CD14-positive monocyte (primary cell): ENCODE data around the gene MKLN1. TPM values are rescaled to one million over a fixed set of nuclear protein-coding genes. Genes with fewer than 3 reads are reported as not detected.

Source experiments
- DNase-seq, 3 donors: peaks; one replicate each; pipeline ENCODE4 v3.0.0-alpha.2; 2011 to 2022
- H2AFZ ChIP-seq: 2 replicates; pipeline ENCODE4 v1.6.0; 2012; ENCODE audit warnings: mild to moderate bottlenecking, low read depth, low read length, inconsistent platforms; ENCODE audit not compliant: insufficient read depth, poor library complexity, severe bottlenecking
- H3K27ac ChIP-seq, 2 donors: 1 replicate in 1 of 2; 2 replicates in 1 of 2; pipeline ENCODE4 v1.5.1; 2012 to 2013; ENCODE audit warnings: low read length in 2 of 2, control low read depth in 1 of 2, inconsistent platforms in 1 of 2, low read depth in 1 of 2, mild to moderate bottlenecking in 1 of 2
- H3K27me3 ChIP-seq, 2 donors: one replicate each; pipeline versions ENCODE4 v1.6.0 to v1.6.1; 2011 to 2013; ENCODE audit warnings: low read length in 2 of 2; ENCODE audit not compliant: control insufficient read depth in 2 of 2, insufficient read depth in 2 of 2
- H3K36me3 ChIP-seq, 2 donors: replicated peaks in 1 of 2; 1 replicate in 1 of 2; 2 replicates in 1 of 2; pipeline versions ENCODE4 v1.5.1 to v1.6.1; 2012 to 2013; ENCODE audit warnings: low read length in 2 of 2, control low read depth in 1 of 2, inconsistent platforms in 1 of 2, mild to moderate bottlenecking in 1 of 2; ENCODE audit not compliant: insufficient read depth in 2 of 2, control insufficient read depth in 1 of 2
- H3K4me1 ChIP-seq, 2 donors: 1 replicate in 1 of 2; 2 replicates in 1 of 2; pipeline versions ENCODE4 v1.5.1 to v1.6.1; 2012 to 2013; ENCODE audit warnings: low read length in 2 of 2, control low read depth in 1 of 2, inconsistent platforms in 1 of 2, mild to moderate bottlenecking in 1 of 2, moderate library complexity in 1 of 2; ENCODE audit not compliant: insufficient read depth in 2 of 2, control insufficient read depth in 1 of 2
- H3K4me2 ChIP-seq: replicated peaks from 2 replicates; pipeline ENCODE3; 2012; ENCODE audit warnings: low read length, moderate library complexity, mild to moderate bottlenecking; ENCODE audit not compliant: poor library complexity, severe bottlenecking; ENCODE audit errors: extremely low read depth
- H3K4me3 ChIP-seq, 3 experiments: fragments of 200-600 bp in 1 of 3; sonication (generic) in 1 of 3; replicated peaks in 1 of 3; 1 replicate in 2 of 3; 2 replicates in 1 of 3; pipeline ENCODE4 v1.5.1; 2011 to 2013; ENCODE audit warnings: low read length in 3 of 3, mild to moderate bottlenecking in 3 of 3, control low read depth in 2 of 3, low read depth in 2 of 3, inconsistent platforms in 1 of 3, moderate library complexity in 1 of 3
- H3K79me2 ChIP-seq: 2 replicates; pipeline ENCODE4 v1.6.0; 2012; ENCODE audit warnings: mild to moderate bottlenecking, control low read depth, inconsistent platforms, low read length, moderate library complexity; ENCODE audit not compliant: insufficient read depth
- H3K9ac ChIP-seq: 2 replicates; pipeline ENCODE4 v1.6.0; 2017; ENCODE audit warnings: low read length, mild to moderate bottlenecking; ENCODE audit not compliant: insufficient read depth, poor library complexity, severe bottlenecking
- H3K9me3 ChIP-seq, 2 donors: replicated peaks in 1 of 2; 1 replicate in 1 of 2; 2 replicates in 1 of 2; pipeline versions ENCODE4 v1.5.1 to v1.6.1; 2012 to 2013; ENCODE audit warnings: low read length in 2 of 2, control low read depth in 1 of 2; ENCODE audit not compliant: control insufficient read depth in 1 of 2, insufficient read depth in 1 of 2
- H4K20me1 ChIP-seq: 2 replicates; pipeline ENCODE4 v1.6.0; 2012; ENCODE audit warnings: mild to moderate bottlenecking, low read length, control low read depth, moderate library complexity; ENCODE audit not compliant: insufficient read depth
- H3K27ac Mint-ChIP-seq, 7 donors: one replicate each; pipeline ENCODE4 v1.8.0; 2020; ENCODE audit warnings: mild to moderate bottlenecking in 7 of 7, mixed read lengths in 7 of 7, moderate library complexity in 6 of 7, inconsistent platforms in 2 of 7
- H3K27me3 Mint-ChIP-seq, 3 donors: one replicate each; pipeline ENCODE4 v1.8.0; 2021 to 2022; ENCODE audit warnings: low read depth in 3 of 3, mild to moderate bottlenecking in 3 of 3, mixed read lengths in 3 of 3, moderate library complexity in 3 of 3, inconsistent platforms in 1 of 3
- H3K36me3 Mint-ChIP-seq, 2 donors: one replicate each; pipeline ENCODE4 v1.8.0; 2020; ENCODE audit warnings: mixed read lengths in 2 of 2, inconsistent platforms in 1 of 2, mild to moderate bottlenecking in 1 of 2
- H3K4me1 Mint-ChIP-seq: one replicate; pipeline ENCODE4 v1.8.0; 2020; ENCODE audit warnings: mild to moderate bottlenecking, mixed read lengths
- H3K4me3 Mint-ChIP-seq, 2 donors: one replicate each; pipeline ENCODE4 v1.8.0; 2020; ENCODE audit warnings: mild to moderate bottlenecking in 2 of 2, mixed read lengths in 2 of 2, moderate library complexity in 1 of 2
- H3K9me3 Mint-ChIP-seq, 7 donors: one replicate each; pipeline ENCODE4 v1.8.0; 2020 to 2022; ENCODE audit warnings: mixed read lengths in 7 of 7, mild to moderate bottlenecking in 6 of 7, moderate library complexity in 6 of 7, inconsistent platforms in 2 of 7
- CTCF ChIP-seq: fragments of 200-600 bp; IDR thresholded peaks from one replicate; pipeline ENCODE4 v1.8.0; 2022; ENCODE audit warnings: antibody characterized with exemption, mild to moderate bottlenecking
- WGBS: methylation state at CpG from one replicate; pipeline ENCODE4 v1.1.5; 2013; ENCODE audit warnings: missing lambda C conversion rate; ENCODE audit not compliant: insufficient coverage; 5-methylcytosine and 5-hydroxymethylcytosine counted together
- intact Hi-C, 2 donors: fragments of 100-400 bp; cut with micrococcal nuclease; formaldehyde crosslinking; loops; one replicate each; pipeline versions ENCODE4 v1.15.0 to v1.15.1; 2023
- polyA plus RNA-seq, 3 donors: library from polyadenylated mRNA; depleted of rRNA in 1 of 3; unstranded in 2 of 3; stranded (reverse) in 1 of 3; fragments of 300-500 nt in 2 of 3; fragments of >200 nt in 1 of 3; fragmentation: Illumina TruSeq in 2 of 3; gene quantifications; 1 replicate in 2 of 3; 2 replicates in 1 of 3; pipeline ENCODE4 v1.2.3, GENCODE V29; 2012 to 2021

MKLN1 gene
- polyA plus RNA-seq, 3 donors: 12.2 to 18.5 (median 17.2) TPM

- Histone ChIP-seq H4K20me1 (no peaks in the 10 kb centered on the region), H3K9me3 (no peaks in the 10 kb centered on the region), H3K4me3 (no peak overlapping the region), H3K27me3 (no peaks in the 10 kb centered on the region), H2AFZ (no peak overlapping the region), H3K4me2 (no peak overlapping the region), H3K79me2 (no peaks in the 10 kb centered on the region), H3K36me3 (peaks cover 11 to 73% of the 10 kb centered on the region in 2 donors), H3K27ac (no peak overlapping the region), H3K9ac (no peak overlapping the region), H3K4me1 (no peaks in the 10 kb centered on the region)
- no CpG with 5 or more reads among the region's 2 CpGs for WGBS
- Mint-ChIP-seq H3K27me3 (no peaks in the 10 kb centered on the region), H3K4me1 (no peaks in the 10 kb centered on the region), H3K27ac (no peak overlapping the region), H3K36me3 (peaks cover 37 to 53% of the 10 kb centered on the region in 2 donors), H3K9me3 (no peaks in the 10 kb centered on the region), H3K4me3 (no peak overlapping the region)
- intact Hi-C loops: no loop called here
- TF ChIP-seq CTCF: no peak
- no peak for DNase-seq
These were observed 166.5 kb downstream of the MKLN1 start for GRCh38 chr7:131494182-131494581.

DNA sequence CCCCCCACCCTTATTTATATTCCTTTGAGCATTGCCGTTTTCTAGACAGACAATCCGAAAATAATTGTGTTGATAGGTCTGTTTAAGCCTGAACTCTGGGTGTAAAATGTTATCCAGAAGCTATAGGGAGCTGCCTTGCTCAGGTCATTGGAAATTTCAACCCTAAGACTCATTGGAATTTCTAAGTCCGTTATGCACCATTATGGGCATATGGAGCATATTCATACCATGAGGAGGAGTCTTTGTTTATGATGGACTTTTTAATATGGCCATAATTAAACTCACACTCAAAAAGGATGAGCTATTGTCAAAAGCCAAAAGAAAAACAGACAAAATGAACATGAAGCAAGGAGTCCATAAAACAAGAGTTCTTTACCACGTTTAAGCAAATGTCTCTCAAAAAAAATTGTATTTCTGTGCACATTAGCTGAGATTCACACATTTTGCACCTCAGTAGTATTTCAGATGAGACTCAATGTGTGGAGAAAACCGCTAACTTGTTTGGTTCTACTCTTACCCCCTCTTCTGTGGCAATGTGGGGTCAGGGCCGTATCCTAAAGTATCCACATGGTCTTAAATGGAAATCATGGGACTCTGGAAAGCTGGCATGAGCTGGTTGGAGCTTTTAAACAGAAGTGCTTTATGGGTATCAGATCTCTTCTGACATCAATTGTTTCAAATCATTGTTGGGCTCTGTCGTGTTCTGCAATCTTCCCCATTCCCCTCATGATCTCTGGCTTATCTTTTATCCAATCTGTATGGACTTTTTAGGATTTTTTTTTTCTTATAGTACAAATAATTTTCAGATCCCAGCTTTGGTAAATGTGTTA, 168.2 kb downstream of the MKLN1 start:
- H3K9me3 Mint-ChIP-seq: no peaks in the 10 kb centered on the region
- Histone ChIP-seq H3K4me3 (no peak overlapping the region), H4K20me1 (no peaks in the 10 kb centered on the region)

More for the DNA sequence above, 168.2 kb downstream of the MKLN1 start:
- no peak for TF ChIP-seq CTCF
- Mint-ChIP-seq H3K4me1 (no peaks in the 10 kb centered on the region), H3K27me3 (no peaks in the 10 kb centered on the region), H3K27ac (no peak overlapping the region), H3K36me3 (peaks cover 32 to 48% of the 10 kb centered on the region in 2 donors), H3K4me3 (no peak overlapping the region)
- H3K9ac ChIP-seq: no peak overlapping the region
- DNase-seq: no peak
- H2AFZ ChIP-seq: no peak overlapping the region
- H3K4me1 ChIP-seq: no peaks in the 10 kb centered on the region
- H3K79me2 ChIP-seq: no peaks in the 10 kb centered on the region
- peaks cover 11 to 56% of the 10 kb centered on the region in 2 donors for H3K36me3 ChIP-seq
- no peak overlapping the region for H3K4me2 ChIP-seq
- intact Hi-C loops: no loop called here
- no peak overlapping the region for H3K27ac ChIP-seq
- H3K27me3 ChIP-seq: no peaks in the 10 kb centered on the region
- no CpG with 5 or more reads among the region's 7 CpGs for WGBS
- no peaks in the 10 kb centered on the region for H3K9me3 ChIP-seq
